ENCODE measurements around the gene WDR81.

Gene WDR81

DNA sequence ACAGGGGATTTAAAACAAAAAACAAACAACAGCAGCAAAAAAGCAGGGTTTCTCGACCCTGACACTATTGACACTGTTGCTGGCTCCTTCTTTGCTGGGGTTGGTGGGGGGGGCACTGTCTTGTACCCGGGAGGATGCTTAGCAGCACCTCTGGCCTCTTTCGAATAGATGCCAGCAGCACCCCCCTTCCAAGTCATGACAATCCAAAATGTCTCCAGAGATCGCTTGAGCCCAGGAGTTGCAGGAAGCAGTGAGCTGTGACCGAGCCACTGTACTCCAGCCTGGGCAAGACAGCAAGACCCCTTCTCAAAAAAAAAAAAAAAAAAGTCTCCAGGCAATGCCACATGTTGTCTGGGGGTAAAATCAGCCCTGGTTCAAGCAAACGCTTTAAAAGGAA, 57.7 kb downstream of the WDR81 start:
- no peak for DNase-seq (ENCODE audit: low read depth)

DNA sequence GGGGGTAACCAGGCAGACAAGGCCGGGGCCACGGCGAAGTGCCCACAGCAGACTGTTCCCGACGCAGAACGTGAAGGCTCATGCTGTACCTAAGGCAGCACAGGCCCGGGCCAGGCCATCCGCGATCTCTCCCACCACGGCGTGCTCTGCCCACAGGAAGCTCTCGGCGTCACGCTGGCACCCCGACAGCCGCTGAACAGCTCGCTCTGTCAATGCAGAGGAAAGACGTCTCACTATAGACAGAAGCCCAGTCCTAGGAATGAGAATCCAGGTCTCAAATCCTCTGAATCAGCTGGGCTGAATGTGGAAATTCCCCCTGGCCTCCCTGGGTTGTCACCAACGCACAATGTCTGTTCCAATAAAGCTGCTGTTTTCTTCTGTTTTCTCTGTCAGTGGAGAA, 58.8 kb downstream of the WDR81 start:
- DNase-seq (ENCODE audit: low read depth), result no peak

DNA sequence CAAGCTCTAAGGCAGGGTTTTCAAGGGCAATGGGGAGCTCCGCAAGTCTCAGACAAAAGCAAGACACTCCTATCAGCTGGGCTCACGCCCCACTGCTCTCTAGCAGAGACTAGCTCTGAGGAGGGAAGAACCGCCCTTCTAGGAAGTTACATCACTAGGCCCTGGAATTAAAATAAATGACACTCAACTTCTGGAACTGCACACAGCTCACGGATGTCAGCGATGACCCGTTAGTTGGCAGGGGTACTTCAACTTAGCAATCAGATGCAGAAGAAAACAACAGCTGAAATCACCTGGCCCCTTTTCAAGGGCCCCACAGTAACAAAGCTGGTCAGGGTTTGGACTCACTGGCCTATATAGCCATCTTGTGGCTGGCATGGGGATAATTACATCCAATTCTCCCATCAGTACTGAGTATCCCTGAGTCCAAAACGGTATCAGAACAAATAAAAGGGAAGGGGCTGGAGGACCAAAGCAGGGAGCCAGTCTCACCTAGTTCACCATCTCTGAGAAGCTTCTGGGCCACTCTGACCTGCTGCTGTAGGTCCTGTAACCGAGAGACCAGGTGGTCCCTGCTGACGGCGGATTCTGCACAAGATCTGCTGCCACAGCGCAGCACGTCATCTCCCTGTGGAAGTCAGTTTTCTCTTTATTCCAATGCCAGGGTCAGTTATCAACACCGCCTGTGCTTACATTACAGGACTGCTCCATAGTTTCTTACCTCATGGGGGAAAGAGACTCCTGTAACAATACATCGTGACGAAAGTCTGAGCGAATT, 59.5 kb downstream of the WDR81 start:
- DNase-seq (ENCODE audit: low read depth), result no peak

DNA sequence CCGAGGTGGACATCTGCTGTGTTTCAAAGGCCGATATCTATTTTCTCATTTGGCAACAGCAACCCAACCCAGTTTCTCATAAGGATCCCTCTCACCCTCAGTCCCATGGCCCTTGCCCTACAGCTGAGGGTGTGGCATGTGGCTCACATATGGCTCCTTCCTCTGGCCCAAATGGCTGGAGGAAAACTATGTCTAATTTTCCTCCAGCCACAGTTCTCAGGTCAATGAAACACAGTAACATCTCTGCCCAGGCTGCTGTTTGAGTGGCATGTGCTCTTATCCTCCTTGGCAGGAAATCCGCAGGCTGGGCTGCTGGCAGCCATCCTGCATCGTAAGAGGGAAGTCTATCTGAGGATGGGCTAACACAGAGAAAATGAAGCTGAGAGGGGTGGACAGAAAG, 61.4 kb downstream of the WDR81 start:
- DNase-seq (ENCODE audit: low read depth), result no peak

DNA sequence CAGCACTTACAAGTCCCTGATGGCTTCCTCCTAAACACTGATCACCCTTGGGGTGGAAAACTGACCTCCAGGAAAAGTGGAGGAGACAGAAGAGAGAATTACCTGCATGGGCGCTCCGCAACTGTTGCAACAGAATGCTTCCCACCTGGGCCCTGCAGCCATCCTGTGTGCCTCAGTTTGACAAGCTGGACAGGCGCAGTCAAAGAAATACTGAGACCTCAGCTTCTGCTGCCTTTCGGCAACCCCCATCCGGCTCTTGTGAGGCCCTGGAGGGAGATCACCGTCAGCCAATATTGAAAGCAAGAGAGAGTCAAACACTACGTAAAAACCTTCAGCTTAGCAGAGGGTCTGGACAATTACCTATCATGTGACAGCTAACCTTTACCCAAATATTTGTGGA, 62.2 kb downstream of the WDR81 start:
- DNase-seq (ENCODE audit: low read depth), result no peak

DNA sequence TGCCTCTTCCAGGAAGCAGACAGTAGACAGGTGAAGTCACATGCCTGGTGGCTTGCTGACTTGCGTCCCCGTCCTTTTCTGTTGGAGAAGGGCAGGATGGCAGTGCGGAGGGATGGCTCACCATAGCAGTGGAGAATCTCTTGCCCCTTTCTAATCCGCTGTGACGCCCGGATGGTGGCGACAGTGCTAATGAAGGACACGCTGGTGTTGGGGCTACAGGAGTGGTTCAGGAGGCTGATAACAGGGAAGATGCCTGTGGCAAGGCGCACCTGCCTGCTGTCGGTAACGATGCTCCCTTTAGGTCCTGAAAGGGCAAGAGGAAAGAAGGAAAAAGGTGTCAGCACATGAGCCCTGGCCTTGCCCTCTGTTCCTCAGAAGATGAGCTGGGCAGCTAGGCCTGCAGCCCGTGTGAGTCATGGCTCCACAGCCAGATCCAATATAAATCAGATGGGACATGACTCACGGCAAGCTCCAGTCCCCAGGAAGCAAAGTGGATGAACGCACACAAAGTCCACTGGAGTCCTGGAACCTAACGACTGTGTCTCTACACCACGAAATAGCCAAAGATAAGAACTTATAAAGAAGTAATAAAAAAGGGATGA, 62.9 kb downstream of the WDR81 start:
- no peak for DNase-seq (ENCODE audit: low read depth)

Measured in activated T-helper 1 cell treated with Interleukin-2 at 50 U/mL for 16 hours (primary cell).